Gastroesophageal sphincter (tissue), 4 donors: ENCODE results near the gene NEK4. TPM values are rescaled to one million over a fixed set of nuclear protein-coding genes. Genes with fewer than 3 reads are reported as not detected.

Experiments used
- ATAC-seq: fragments of 150-250 bp; one replicate; pipeline ENCODE4 v1.9.1; 2016; ENCODE audit warnings: mild to moderate bottlenecking, moderate library complexity
- H3K27ac ChIP-seq, 4 donors: fragments of 200-600 bp; sonication (generic) in 3 of 4; 1 replicate in 3 of 4; 2 replicates in 1 of 4; pipeline ENCODE4 v1.5.1; 2016 to 2019
- H3K27me3 ChIP-seq: fragments of 200-600 bp; sonication (generic); one replicate; pipeline ENCODE4 v1.5.1; 2019
- H3K36me3 ChIP-seq, 2 donors: fragments of 200-600 bp; sonication (generic); one replicate each; pipeline ENCODE4 v1.5.1; 2019; ENCODE audit warnings: control low read depth in 1 of 2
- H3K4me1 ChIP-seq, 3 donors: fragments of 200-600 bp; sonication (generic); 1 replicate in 2 of 3; 2 replicates in 1 of 3; pipeline ENCODE4 v1.5.1; 2016 to 2019; ENCODE audit warnings: control low read depth in 2 of 3
- H3K4me3 ChIP-seq, 2 donors: fragments of 200-600 bp; sonication (generic); one replicate each; pipeline ENCODE4 v1.5.1; 2019; ENCODE audit warnings: mild to moderate bottlenecking in 1 of 2, moderate library complexity in 1 of 2
- H3K9me3 ChIP-seq, 3 donors: fragments of 200-600 bp; sonication (generic); one replicate each; pipeline ENCODE4 v1.5.1; 2017 to 2019; ENCODE audit warnings: control low read depth in 2 of 3
- EP300 ChIP-seq: sonication (generic); formaldehyde crosslinking; IDR thresholded peaks from one replicate; pipeline ENCODE4 v1.6.1; 2017; ENCODE audit warnings: antibody characterized with exemption, mild to moderate bottlenecking
- POLR2A ChIP-seq, 2 donors: fragments of 450-650 bp; IDR thresholded peaks; one replicate each; pipeline ENCODE4 v1.6.1; 2017; ENCODE audit warnings: antibody characterized with exemption in 2 of 2, mild to moderate bottlenecking in 2 of 2, moderate library complexity in 1 of 2
- POLR2AphosphoS5 ChIP-seq: sonication (generic); formaldehyde crosslinking; IDR thresholded peaks from one replicate; pipeline ENCODE4 v1.6.1; 2017; ENCODE audit warnings: antibody characterized with exemption
- WGBS, 2 donors: methylation state at CpG; one replicate each; pipeline ENCODE4 v1.1.5; 2018; ENCODE audit warnings: low coverage in 1 of 2; 5-methylcytosine and 5-hydroxymethylcytosine counted together
- total RNA-seq, 4 donors: library from RNA; depleted of rRNA; stranded (reverse); fragments of >200 nt; gene quantifications; one replicate each; pipeline ENCODE4 v1.1.0, GENCODE V29; 2016
- TF ChIP-seq, protein P1 (sequence below), 4 experiments: fragments of 200-600 bp in 2 of 4; fragments of 450-650 bp in 2 of 4; sonication (generic) in 1 of 4; IDR thresholded peaks; one replicate each; pipeline ENCODE4 v1.5.1; 2017 to 2019; ENCODE audit warnings: antibody characterized with exemption in 4 of 4, mild to moderate bottlenecking in 2 of 4, moderate library complexity in 2 of 4

NEK4 gene
- total RNA-seq, 4 donors from 2014 or later = 22.1 to 29.5 (median 22.7) TPM

- peak; percentile 28 for ATAC-seq
- H3K36me3 ChIP-seq = no peaks in the 10 kb centered on the region
- no peaks in the 10 kb centered on the region for H3K27me3 ChIP-seq
- H3K27ac ChIP-seq = no peak overlapping the region
- no peaks in the 10 kb centered on the region for H3K9me3 ChIP-seq
- no peak overlapping the region for H3K4me3 ChIP-seq
- TF ChIP-seq EP300 = no peak
- no peaks in the 10 kb centered on the region for H3K4me1 ChIP-seq
- 60% methylated on average over 8 of the region's 17 CpGs; no CpG with 5 or more reads in 1 of the 2 donors for WGBS, 2 donors
Measured at GRCh38 chr3:52787672-52788625, 17.2 kb upstream of the NEK4 start.

DNA sequence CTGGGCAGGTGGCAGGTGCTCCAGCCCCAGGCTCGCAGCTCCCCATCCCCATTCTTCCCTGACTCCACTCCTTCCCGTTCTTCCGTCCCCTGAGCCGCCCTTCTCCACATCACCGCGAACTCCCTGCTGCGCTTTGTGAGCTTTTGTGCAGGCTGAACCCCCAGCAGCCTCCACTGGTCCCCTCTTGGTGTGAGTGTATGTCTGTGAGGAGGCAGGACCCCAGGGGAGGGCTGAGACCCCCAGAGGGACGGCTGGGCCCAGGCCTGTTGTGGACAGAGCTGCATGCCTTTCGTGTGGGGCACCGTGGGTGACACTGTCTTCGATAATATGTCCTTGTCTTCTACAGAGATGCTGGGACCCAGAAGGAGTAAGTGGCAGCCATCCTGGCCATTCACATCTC, 16.5 kb upstream of the NEK4 start:
- Histone ChIP-seq H3K4me1 (no peaks in the 10 kb centered on the region), H3K9me3 (no peaks in the 10 kb centered on the region), H3K27ac (no peak overlapping the region), H3K36me3 (no peaks in the 10 kb centered on the region), H3K4me3 (no peak overlapping the region), H3K27me3 (peaks cover 5% of the 10 kb centered on the region)
- 63 to 96% methylated on average over 3 to 8 of the region's 11 CpGs for WGBS, 2 donors
- ATAC-seq = no peak
- TF ChIP-seq EP300 (no peak), POLR2A (IDR thresholded peaks at IDR 0.05) (no peak), POLR2AphosphoS5 (no peak)
- TF ChIP-seq, protein P1, sequence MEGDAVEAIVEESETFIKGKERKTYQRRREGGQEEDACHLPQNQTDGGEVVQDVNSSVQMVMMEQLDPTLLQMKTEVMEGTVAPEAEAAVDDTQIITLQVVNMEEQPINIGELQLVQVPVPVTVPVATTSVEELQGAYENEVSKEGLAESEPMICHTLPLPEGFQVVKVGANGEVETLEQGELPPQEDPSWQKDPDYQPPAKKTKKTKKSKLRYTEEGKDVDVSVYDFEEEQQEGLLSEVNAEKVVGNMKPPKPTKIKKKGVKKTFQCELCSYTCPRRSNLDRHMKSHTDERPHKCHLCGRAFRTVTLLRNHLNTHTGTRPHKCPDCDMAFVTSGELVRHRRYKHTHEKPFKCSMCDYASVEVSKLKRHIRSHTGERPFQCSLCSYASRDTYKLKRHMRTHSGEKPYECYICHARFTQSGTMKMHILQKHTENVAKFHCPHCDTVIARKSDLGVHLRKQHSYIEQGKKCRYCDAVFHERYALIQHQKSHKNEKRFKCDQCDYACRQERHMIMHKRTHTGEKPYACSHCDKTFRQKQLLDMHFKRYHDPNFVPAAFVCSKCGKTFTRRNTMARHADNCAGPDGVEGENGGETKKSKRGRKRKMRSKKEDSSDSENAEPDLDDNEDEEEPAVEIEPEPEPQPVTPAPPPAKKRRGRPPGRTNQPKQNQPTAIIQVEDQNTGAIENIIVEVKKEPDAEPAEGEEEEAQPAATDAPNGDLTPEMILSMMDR (IDR thresholded peaks at IDR 0.05) = no peak

DNA sequence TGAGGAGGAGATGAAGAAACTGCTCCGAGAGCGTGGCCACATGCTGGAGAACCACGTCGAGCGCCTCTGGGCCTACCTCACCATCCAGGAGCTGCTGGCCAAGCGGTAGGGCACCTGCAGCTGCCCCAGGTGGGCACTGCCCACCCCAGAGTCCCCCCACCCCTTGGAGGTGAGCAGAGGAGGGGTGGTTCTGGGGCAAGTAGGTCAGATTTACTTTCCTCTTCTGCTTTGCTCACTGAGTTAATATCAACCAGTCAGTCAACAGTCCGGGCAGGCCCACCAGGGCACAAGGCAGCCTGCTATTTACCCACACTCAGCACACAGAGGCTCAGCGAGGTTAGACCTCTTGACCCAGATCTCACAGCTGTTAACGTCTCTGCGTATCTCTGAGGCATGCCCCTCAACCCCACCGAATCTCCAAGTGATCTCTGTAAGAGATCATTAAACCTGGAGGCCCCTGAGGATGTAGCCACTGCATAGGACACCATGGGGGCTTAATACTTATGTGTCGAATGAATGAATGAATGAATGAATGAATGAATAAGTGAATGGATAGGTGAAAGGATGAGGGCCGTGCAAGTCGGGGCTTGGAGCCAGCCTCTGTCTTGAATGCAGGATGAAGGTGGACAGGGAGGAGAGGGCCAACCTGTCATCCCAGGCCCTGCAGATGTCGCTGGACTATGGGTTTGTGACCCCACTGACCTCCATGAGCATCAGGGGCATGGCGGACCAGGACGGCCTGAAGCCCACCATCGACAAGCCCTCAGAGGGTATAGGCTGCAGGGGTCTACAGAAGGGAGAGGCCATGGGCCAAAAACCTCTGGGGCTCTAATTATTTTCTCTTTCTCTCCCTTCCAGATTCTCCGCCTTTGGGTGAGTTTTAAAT, 15.8 kb upstream of the NEK4 start:
- 89 to 100% methylated on average over 4 to 14 of the region's 19 CpGs for WGBS, 2 donors

GRCh38 chr3:52784931-52785590, 14.3 kb upstream of the NEK4 start:
- H3K9me3 ChIP-seq = no peaks in the 10 kb centered on the region
- ATAC-seq = no peak
- no peak overlapping the region for H3K4me3 ChIP-seq
- 100% methylated on average over 1 of the region's 5 CpGs; no CpG with 5 or more reads in 1 of the 2 donors for WGBS, 2 donors
- no peak overlapping the region for H3K27ac ChIP-seq
- TF ChIP-seq EP300 (no peak), POLR2AphosphoS5 (no peak), POLR2A (IDR thresholded peaks at IDR 0.05) (no peak)
- TF ChIP-seq, protein P1 (IDR thresholded peaks at IDR 0.05) = no peak
- no peaks in the 10 kb centered on the region for H3K36me3 ChIP-seq
- peaks cover 8% of the 10 kb centered on the region for H3K27me3 ChIP-seq
- no peaks in the 10 kb centered on the region for H3K4me1 ChIP-seq

More for the DNA sequence above, 15.8 kb upstream of the NEK4 start:
- no peaks in the 10 kb centered on the region for H3K36me3 ChIP-seq
- no peaks in the 10 kb centered on the region for H3K9me3 ChIP-seq
- ATAC-seq = no peak
- H3K27me3 ChIP-seq = peaks cover 8% of the 10 kb centered on the region
- H3K4me1 ChIP-seq = no peaks in the 10 kb centered on the region
- H3K4me3 ChIP-seq = no peak overlapping the region
- no peak overlapping the region for H3K27ac ChIP-seq
- no peak for TF ChIP-seq EP300
- TF ChIP-seq, protein P1 (IDR thresholded peaks at IDR 0.05) = no peak
- no peak for TF ChIP-seq POLR2A (IDR thresholded peaks at IDR 0.05)
- TF ChIP-seq POLR2AphosphoS5 = no peak
